ENCODE results near the gene GNPNAT1.

GRCh38 chr14:52738409-52738808 lies 53.0 kb downstream of the GNPNAT1 start:
- TF ChIP-seq POLR2AphosphoS5 (IDR thresholded peaks at IDR 0.05; ENCODE audit: low read depth) (no peak), CTCF (IDR thresholded peaks at IDR 0.05; ENCODE audit: insufficient read depth, low read length) (no peak)
- TF ChIP-seq, protein P1, sequence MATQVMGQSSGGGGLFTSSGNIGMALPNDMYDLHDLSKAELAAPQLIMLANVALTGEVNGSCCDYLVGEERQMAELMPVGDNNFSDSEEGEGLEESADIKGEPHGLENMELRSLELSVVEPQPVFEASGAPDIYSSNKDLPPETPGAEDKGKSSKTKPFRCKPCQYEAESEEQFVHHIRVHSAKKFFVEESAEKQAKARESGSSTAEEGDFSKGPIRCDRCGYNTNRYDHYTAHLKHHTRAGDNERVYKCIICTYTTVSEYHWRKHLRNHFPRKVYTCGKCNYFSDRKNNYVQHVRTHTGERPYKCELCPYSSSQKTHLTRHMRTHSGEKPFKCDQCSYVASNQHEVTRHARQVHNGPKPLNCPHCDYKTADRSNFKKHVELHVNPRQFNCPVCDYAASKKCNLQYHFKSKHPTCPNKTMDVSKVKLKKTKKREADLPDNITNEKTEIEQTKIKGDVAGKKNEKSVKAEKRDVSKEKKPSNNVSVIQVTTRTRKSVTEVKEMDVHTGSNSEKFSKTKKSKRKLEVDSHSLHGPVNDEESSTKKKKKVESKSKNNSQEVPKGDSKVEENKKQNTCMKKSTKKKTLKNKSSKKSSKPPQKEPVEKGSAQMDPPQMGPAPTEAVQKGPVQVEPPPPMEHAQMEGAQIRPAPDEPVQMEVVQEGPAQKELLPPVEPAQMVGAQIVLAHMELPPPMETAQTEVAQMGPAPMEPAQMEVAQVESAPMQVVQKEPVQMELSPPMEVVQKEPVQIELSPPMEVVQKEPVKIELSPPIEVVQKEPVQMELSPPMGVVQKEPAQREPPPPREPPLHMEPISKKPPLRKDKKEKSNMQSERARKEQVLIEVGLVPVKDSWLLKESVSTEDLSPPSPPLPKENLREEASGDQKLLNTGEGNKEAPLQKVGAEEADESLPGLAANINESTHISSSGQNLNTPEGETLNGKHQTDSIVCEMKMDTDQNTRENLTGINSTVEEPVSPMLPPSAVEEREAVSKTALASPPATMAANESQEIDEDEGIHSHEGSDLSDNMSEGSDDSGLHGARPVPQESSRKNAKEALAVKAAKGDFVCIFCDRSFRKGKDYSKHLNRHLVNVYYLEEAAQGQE (IDR thresholded peaks at IDR 0.05; ENCODE audit: insufficient replicate concordance, low read depth): no peak

All from HL-60 (cell line).